ENCODE measurements around the gene MBOAT2.

Gene MBOAT2

GRCh38 chr2:8806885-8807704, 196.4 kb downstream of the MBOAT2 start:
- no peak for DNase-seq

- DNase-seq, result no peak
Measured at GRCh38 chr2:8805278-8806210, 197.9 kb downstream of the MBOAT2 start.

- DNase-seq, result no peak
Measured at GRCh38 chr2:8803658-8804379, 199.7 kb downstream of the MBOAT2 start.

- DNase-seq, result no peak
Measured at GRCh38 chr2:8802741-8803140, 200.7 kb downstream of the MBOAT2 start.
